Thyroid gland (tissue), 4 donors: ENCODE results near the gene TXK.

Experiments used
- POLR2A ChIP-seq, 2 donors: fragments of 450-650 bp; IDR thresholded peaks; one replicate each; pipeline ENCODE4 v1.6.1; 2017; ENCODE audit warnings: antibody characterized with exemption in 2 of 2, mild to moderate bottlenecking in 2 of 2, moderate library complexity in 1 of 2
- TF ChIP-seq, protein P1 (sequence below), 6 experiments: fragments of 200-600 bp in 3 of 6; fragments of 450-650 bp in 3 of 6; sonication (generic) in 3 of 6; IDR thresholded peaks; one replicate each; pipeline ENCODE4 v1.5.1; 2016 to 2019; ENCODE audit warnings: antibody characterized with exemption in 6 of 6, mild to moderate bottlenecking in 2 of 6, inconsistent platforms in 1 of 6, moderate library complexity in 1 of 6

DNA sequence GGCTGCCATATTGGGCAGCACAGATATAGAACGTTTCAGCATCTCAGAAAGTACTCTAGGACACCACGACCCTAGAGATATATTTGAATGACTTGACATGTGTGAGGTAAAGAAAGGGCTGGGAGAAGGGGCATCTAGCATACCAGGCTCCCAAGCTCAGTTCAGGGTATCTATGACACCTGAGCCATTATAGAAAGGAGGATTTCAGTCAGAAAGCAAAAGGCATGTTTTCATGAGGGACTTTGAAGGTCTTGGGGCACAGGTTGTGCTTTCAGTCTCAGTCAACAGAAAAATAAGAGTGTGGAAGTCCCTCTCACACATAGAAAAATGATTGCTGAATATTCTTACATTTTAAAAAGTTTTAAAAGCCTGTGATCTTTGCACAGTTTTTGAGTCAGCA is 65.9 kb downstream of the TXK start:
- TF ChIP-seq, protein P1, sequence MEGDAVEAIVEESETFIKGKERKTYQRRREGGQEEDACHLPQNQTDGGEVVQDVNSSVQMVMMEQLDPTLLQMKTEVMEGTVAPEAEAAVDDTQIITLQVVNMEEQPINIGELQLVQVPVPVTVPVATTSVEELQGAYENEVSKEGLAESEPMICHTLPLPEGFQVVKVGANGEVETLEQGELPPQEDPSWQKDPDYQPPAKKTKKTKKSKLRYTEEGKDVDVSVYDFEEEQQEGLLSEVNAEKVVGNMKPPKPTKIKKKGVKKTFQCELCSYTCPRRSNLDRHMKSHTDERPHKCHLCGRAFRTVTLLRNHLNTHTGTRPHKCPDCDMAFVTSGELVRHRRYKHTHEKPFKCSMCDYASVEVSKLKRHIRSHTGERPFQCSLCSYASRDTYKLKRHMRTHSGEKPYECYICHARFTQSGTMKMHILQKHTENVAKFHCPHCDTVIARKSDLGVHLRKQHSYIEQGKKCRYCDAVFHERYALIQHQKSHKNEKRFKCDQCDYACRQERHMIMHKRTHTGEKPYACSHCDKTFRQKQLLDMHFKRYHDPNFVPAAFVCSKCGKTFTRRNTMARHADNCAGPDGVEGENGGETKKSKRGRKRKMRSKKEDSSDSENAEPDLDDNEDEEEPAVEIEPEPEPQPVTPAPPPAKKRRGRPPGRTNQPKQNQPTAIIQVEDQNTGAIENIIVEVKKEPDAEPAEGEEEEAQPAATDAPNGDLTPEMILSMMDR (IDR thresholded peaks at IDR 0.05): no peak
- no peak for TF ChIP-seq POLR2A (IDR thresholded peaks at IDR 0.05)
